GM19397 (cell line): ENCODE results near the gene MICU1.
"Not testable (repeated sequence)": the region's sequence is repeated elsewhere in the genome, so short reads cannot be mapped to it uniquely, and the experiment has no call there.

Experiments used
- ATAC-seq: cut with Tn5 transposase; IDR thresholded peaks from one replicate; pipeline ENCODE4 v1.9.1; 2021; ENCODE audit warnings: mild to moderate bottlenecking, moderate library complexity; ENCODE audit not compliant: unreplicated experiment

MICU1 gene, protein sequence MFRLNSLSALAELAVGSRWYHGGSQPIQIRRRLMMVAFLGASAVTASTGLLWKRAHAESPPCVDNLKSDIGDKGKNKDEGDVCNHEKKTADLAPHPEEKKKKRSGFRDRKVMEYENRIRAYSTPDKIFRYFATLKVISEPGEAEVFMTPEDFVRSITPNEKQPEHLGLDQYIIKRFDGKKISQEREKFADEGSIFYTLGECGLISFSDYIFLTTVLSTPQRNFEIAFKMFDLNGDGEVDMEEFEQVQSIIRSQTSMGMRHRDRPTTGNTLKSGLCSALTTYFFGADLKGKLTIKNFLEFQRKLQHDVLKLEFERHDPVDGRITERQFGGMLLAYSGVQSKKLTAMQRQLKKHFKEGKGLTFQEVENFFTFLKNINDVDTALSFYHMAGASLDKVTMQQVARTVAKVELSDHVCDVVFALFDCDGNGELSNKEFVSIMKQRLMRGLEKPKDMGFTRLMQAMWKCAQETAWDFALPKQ

DNA sequence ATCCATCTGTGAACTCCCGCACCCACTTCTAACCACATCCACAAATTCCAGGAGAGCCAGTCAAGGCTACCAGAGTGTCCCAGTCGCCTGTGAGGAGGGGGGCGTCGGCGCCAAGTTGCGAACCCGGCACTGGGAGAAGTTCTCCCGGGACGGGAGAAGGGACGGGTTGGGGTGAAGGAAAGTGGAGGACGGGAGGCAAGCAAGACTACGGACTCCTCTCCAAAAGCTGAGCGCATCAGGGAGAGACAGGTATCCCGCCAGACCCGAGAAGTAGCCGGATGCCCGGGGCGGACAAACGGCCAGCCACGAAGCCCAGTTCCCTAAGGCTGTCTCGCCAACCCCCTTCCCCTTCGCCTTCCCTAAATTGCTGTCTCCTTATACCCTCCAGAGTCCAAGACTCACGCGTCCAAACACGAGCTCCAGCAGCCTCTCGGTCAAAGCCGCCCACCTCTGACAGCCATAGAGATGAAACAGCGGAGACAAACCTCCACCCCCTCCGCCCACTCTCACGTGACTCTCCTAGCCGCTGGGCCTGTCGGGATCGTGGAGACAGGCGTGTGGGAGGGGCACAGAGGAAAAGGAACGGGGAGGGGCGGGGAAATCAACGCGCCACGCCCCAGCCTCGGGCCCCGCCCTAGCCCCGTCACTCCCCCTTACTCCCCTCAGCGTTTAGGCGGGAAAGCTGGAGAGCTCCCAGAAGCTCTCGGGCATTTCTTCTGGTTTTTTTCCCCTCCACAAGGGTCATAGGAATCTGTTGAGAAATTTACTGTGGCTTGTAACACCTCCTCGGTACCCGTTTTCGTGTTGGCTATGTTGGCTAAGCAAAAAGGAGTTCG, at the start of gene MICU1:
TSS of gene MICU1 (minus strand) at position 472 of the 836 bp plus-strand sequence. CDS start 59,286 bp downstream, outside the sequence.
- peak; percentile 99 for ATAC-seq

DNA sequence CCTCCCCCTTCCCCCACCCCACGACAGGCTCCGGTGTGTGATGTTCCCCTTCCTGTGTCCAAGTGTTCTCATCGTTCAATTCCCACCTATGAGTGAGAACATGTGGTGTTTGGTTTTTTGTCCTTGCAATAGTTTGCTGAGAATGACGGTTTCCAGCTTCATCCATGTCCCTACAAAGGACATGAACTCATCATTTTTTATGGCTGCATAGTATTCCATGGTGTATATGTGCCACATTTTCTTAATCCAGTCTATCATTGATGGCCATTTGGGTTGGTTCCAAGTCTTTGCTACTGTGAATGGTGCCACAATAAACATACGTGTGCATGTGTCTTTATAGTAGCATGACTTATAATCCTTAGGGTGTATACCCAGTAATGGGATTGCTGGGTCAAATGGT, 48.3 kb upstream of the MICU1 start:
- not testable (repeated sequence) for ATAC-seq

DNA sequence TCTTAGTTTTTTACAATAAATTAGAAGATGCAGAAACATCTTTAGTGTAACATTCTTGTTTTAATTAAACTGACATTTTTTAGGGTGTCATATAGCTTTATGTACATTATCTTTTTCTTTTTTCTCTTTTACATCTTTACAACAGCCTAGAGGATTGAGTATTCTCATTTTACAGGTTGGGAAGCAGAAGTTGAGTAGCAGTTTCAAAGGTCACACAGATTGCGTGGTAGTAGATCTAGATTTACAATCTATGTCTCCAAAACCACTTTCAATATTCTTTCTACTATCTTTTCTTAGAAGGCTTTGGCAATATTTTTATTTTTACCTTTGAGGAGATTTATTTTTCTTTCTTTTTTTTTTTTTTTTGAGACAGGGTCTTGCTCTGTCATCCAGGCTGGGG, 47.4 kb upstream of the MICU1 start:
- ATAC-seq = no peak

DNA sequence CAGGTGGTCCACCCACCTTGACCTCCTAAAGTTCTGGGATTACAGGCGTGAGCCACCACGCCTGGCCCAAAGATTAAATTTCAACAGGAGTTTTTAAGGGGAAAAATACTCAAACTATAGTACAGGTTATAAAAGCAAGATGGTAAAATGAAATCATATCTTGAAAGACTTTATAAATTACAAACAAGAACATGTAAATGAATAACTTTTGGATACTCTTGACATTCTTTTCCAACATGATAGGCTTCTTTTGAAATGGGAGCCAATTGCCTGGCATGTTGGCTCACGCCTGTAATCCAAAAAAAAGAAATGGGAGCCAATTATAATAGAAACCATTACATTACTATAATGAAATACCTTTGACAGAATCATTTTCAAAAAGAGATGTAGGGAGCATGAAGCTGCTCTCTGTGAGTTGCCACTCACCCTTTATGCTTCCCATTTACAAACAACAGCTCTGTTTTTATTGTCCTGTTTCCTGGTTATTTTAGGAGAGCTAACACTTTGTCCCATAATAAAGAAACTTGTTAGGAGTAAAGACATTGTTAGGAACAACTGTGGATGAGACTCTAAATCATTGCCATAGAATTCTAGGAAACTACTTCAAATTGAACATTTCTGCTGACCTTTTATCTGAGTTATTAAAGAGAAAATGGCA, 41.5 kb upstream of the MICU1 start:
- ATAC-seq = no peak

DNA sequence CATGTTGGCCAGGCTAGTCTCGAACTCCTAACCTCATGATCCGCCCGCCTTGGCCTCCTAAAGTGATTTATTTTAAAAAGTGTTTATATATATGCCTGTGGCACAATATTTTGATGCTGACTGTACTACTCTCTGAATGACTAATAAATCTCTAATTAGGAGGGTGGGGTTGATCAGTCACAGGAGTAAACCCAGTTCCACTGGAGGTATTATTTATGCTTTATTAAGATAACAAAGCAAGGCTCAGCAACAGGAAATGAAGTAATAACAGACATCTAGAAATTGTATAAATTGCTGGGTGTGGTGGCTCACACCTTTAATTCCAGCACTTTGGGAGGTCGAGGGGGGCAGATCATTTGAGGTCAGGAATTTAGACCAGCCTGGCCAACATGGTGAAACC, 40.0 kb upstream of the MICU1 start:
- ATAC-seq = no peak

DNA sequence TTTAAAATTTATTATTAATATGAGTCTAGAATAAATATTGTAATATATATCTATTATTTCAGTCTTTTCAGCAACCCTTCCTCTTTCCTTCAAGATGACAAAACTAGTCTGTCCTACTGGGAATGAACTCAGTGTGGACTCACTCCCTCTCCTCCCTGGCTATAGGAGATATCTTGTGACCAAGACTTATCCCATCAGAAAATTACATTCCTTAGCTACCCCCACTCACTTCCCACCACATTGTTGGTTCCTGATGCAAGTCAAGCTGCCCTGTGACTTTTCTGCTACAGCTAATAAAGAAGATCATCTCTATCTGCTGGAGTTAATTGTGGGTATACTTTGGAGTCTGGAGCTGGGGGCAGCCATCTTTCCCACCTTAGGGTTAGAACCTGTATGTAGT, 38.1 kb upstream of the MICU1 start:
- ATAC-seq = no peak

DNA sequence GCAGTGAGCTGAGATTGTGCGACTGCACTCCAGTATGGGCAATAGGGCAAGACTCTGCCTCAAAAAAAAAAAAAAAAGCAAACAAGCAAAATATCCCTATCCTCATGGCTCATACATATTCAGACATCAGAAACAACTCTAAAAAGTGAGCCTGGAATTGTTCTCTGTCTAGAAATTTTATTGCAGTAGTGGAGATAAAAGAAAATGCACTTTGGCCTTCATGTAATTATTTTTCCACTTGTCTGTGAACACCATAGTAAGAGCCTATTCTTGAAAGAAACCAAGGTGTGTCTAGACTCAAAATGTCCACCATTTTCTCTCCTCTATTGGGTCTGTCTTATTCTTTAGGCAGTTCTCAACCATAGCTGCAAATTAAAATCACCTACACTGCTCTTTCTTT, 35.6 kb upstream of the MICU1 start:
- ATAC-seq = no peak

DNA sequence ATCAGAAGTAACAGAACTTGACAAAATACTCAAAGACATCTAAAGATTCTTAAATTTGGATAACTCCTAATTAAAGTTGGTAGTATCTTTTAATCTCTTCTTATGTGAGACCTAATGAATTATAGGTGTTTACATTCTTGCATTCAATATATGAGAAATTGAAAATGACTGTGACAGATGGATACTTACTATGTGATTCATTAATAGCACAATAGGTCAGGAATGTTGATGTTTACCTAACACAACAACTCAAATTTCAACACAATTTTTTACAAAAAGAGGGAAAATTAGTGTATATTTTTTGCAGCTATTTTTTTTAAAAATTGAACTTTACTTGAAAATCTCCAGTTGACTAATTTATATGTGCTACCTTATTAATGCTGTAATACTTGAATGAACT, 34.3 kb upstream of the MICU1 start:
- no peak for ATAC-seq

DNA sequence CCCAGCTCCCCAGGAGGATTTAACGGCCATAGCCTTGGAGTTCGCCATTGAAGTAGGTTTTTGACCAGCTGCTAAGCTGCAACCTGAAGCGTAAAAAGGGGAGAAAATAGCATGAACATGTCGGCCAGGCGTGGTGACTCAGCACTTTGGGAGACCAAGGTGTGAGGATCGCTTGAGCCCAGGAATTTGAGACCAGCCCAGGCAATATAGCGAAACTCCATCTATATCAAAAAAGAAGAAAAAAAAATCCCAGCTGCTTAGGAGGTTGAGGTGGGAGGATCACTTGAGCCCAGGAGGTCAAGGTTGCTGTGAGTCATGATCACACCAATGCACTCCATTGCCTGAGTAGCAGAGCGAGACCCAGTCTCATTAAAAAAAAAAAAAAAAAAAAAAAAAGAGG, 33.8 kb upstream of the MICU1 start:
- ATAC-seq = no peak

DNA sequence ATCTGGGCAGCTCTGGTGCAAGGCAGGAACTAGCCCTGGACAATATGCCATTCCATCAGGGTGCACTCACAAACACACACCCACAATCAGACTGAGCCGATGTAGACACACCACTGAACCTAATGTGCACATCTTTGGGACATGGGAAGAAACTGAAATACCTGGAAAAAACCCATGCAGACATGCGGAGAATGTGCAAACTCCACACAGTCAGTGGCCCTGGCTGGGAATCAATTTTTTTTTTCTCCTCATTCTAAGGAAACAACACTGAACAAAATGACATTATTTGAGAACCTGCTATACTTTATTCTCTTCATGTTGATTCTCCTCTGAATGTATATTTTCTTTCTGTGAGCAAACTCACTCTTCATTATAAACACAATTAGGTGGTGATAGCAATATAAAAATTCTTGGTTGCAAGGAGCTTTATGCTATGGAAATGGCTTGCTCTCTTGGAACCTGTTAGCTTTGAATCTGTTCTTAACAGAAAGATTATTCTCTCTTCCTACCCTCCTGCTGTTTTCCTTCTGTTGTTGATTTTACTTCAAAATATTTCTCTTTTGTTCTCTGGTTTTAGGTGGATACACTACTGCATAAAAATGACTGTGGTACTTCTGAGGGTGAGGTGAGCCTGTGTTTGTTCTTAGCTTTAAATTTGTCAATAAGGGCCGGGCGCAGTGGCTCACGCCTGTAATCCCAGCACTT, 33.0 kb upstream of the MICU1 start:
- no peak for ATAC-seq

DNA sequence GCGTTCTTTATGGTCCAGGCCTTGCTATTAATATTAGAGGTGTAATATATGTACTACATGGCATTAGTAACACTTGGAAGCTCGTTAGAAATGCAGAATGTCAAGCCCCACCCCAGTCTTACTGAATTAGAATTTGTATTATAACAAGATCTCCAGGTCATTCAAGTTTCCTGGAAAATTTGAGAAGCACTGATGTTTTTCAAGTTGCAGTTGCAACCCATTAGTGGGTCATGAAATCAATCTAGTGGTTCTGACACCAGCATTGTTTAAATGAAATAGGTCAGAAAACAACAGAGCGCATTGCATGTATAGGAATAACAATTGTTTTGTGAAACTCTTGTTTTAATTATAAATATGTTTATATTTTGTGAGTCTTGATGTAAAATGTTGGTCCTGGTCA, 28.8 kb upstream of the MICU1 start:
- no peak for ATAC-seq

DNA sequence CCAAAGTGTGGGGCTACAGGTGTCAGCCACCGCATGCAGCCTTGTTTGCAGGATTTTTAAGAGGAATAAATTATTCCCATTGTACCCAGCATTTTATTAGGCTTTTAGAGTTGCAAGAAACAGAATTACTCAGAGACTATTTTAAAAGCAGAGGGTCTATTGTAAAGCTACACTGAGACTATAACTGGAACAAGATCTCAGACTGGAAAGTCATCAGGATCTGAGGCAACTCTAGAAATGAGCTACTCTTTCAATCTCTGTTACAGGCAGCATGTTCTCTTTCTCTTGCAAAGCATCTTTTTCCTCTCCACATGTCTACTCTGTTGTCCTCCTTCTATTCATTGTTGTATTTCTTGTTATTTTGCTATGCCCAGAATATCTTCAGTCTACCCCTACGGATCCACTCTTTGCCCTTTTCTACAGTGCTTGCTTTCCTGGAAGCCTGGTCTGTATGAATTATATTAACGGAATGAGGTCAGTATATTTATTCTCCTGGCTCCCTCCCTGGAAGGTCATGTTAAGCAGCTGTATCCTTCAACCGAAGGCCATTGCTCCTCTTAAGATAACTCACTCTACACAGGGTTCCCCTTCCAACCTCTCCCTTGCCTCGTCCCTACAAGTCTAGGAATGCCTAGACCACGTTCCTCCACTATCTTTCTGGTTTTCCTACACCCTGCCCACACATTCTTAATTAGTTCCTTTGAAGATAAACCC, 27.7 kb upstream of the MICU1 start:
- ATAC-seq = no peak

DNA sequence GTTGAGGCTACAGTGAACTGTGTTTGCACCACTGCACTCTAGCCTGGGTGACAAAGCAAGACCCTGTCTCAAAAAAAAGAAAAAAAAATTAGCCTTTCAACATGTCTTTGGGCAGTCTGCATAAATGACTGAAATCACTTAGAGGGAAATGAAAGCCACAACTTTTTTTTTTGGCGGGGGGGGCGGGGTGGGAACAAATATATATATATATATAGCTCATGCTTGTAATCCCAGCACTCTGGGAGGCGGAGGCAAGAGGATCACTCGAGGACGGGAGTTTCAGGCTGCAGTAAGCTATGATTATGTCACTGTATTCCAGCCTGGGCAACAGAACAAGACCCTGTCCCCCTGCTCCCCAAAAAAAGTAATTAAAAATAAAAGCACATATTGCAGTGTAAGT, 23.4 kb upstream of the MICU1 start:
- no peak for ATAC-seq

DNA sequence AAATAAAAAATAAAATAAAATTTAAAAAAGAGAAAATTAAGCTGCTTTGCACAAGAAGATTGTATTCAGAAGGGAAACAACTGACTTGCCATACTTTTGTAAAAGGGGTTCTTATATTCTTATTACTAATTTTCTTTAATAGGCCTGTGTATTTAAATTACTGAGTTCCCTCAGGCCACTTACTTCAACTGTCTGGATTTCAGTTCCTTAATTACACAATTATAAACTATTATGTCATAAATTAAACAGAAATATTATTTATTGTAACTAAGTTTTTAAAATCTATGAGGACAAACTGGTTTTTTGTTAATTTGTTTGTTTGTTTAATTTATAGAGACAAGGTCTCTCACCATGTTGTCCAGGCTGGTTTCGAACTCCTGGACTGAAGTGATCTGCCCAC, 22.4 kb upstream of the MICU1 start:
- ATAC-seq = no peak

DNA sequence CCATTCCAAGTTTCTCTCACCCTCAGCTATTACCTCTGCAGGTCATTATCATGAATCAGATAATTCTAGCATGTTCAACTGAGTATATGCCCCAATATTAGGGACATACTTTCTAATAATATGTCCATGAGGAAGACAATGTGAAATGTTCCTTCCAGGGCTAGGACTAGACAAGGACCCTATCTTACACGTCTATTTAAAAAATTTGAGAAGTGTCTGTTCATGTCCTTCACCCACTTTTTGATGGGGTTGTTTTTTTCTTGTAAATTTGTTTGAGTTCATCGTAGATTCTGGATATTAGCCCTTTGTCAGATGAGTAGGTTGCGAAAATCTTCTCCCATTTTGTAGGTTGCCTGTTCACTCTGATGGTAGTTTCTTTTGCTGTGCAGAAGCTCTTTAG, 21.1 kb upstream of the MICU1 start:
- ATAC-seq = not testable (repeated sequence)

DNA sequence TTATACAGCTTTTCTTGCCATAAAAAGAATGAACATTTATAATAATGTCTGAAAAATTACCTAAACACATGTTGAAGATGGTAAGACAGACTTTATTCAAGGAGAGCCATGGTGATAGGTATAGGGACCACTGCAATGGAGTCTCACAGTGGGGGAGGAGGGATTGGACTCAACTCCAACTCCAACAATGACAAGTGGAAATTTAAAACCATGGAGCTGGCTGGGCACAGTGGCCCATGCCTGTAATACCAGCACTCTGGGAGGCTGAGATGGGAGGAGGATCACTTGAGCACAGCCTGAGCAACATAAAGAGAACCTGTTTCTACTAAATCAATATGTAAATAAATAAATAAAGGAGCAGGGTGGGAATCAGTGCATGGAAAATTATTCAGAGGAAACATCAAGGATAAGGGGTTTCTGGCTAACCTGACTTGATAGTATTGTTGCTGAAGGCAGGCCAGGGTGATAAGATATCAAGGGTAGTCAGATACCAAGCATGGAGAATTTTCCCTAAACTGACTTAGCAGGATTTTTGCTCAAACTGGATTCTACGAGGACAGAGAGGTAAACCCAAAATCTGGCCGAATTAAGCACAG, 19.5 kb upstream of the MICU1 start:
- ATAC-seq = no peak

DNA sequence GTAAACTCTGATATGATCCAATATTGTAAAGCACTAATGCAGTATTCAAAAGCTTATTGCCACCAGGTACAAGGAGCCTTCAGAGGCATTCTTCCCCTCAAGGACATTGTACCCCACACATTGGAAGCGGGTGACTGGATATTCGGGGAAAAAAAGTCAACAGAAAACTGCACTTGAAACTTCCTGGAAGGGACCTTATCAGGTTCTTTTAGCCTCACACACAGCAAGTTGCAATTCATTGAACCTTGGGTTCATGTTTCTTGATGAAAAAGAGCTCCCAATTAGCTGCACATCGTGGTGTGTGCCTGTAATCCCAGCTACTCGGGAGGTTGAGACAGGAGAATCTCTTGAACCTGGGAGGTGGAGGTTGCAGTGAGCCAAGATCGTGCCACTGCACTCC, 16.4 kb upstream of the MICU1 start:
- no peak for ATAC-seq

DNA sequence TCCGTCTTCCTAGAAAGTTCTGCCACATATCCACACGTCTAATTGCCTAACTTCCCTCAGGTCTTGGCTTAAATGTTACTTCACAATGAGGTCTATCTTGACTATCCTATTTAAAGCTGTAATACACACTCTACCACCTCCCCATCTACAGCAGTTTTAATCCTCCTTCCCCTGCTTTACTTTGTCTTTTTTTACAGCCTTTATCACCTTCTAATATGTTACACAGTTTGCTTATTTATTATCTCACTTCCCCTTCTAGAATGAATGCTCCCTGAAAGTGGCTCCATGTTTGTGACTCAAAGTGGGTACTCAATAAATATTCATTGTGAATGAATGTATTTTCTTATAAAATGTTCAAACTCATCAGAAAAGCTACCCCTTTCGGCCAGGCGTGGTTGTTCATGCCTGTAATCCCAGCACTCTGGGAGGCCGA, 13.6 kb upstream of the MICU1 start:
- no peak for ATAC-seq

DNA sequence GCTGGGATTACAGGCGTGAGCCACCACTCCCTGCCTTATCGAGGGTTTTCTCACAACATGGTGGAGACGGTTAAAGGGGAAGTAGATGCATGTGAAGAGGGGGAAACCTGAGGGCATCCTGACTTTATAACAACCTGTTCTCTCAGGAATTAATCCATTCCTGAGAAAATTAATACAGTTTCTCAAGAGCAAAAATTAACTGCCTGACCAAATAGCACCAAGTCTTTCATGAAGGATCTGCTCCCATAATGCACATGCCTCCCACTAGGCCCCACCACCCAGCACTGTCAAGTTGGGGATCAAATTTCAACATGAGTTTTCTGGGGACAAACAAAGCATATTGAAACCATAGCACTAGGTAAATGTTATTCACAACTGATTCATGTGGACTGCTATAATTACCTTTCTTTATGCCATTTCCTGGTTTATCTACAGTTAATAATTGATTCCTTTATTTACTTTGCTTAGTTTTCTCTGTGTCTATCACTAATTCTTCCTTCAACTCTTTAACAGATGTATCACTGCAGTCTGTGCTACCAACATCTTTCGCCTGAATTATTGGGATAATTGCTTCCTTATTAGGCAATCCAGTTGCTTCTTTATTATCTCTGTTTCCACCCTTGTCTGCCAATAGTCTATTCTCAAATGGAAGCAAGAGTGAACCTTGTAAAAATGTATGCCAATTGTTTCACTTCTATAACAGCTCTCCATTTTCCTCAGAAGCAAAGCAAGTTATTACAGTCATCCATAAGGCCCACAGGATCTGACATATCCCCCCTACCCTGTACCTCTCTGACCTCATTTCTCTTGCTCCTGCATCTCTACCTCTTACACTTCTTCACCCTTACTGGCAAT, 12.9 kb upstream of the MICU1 start:
- ATAC-seq = no peak
